Fibroblast of the aortic adventitia (primary cell): ENCODE results near the gene MRPL10. TPM values are rescaled to one million over a fixed set of nuclear protein-coding genes. Genes with fewer than 3 reads are reported as not detected.

Experiments used
- DNase-seq: peaks from one replicate; pipeline ENCODE4 v3.0.0-alpha.2; 2010; ENCODE audit warnings: low read depth
- H3K4me3 ChIP-seq: 2 replicates; pipeline ENCODE4 v1.5.1; 2011; ENCODE audit warnings: low read depth, mild to moderate bottlenecking, control low read depth, low read length, moderate library complexity
- CTCF ChIP-seq: IDR thresholded peaks from 2 replicates; pipeline ENCODE4 v1.5.1; 2011; ENCODE audit warnings: mild to moderate bottlenecking, low read length, control low read depth, inconsistent platforms; ENCODE audit not compliant: insufficient read depth
- total RNA-seq: library from RNA; depleted of rRNA; stranded (reverse); fragments of >200 nt; gene quantifications from 2 replicates; pipeline ENCODE4 v1.2.3, GENCODE V29; 2012; ENCODE audit warnings: low replicate concordance

MRPL10 gene
- total RNA-seq, 1 donor, result 28.0 TPM

GRCh38 chr17:47813512-47814031 is 17.8 kb downstream of the MRPL10 start:
- TF ChIP-seq CTCF, result no peak
- no peak for DNase-seq
- no peak overlapping the region for H3K4me3 ChIP-seq

GRCh38 chr17:47813077-47813476 is 18.3 kb downstream of the MRPL10 start:
- no peak for DNase-seq
- no peak for TF ChIP-seq CTCF
- H3K4me3 ChIP-seq, result no peak overlapping the region

- TF ChIP-seq CTCF, result no peak
These were observed 19.0 kb downstream of the MRPL10 start for GRCh38 chr17:47812146-47812920.

GRCh38 chr17:47811709-47812108 is 19.6 kb downstream of the MRPL10 start:
- no peak for TF ChIP-seq CTCF
- DNase-seq, result no peak
- H3K4me3 ChIP-seq, result no peak overlapping the region

More at GRCh38 chr17:47812146-47812920, 19.0 kb downstream of the MRPL10 start:
- H3K4me3 ChIP-seq, result no peak overlapping the region
- DNase-seq, result no peak

GRCh38 chr17:47810901-47811635 is 20.3 kb downstream of the MRPL10 start:
- no peak for DNase-seq
- no peak for TF ChIP-seq CTCF
- H3K4me3 ChIP-seq, result no peak overlapping the region

GRCh38 chr17:47810200-47810821 is 21.0 kb downstream of the MRPL10 start:
- H3K4me3 ChIP-seq, result no peak overlapping the region
- TF ChIP-seq CTCF, result no peak
- peak; percentile 85 for DNase-seq
